Frontal cortex (tissue), 4 donors: Measurements from ENCODE around the gene DCST2. TPM values are rescaled to one million over a fixed set of nuclear protein-coding genes. Genes with fewer than 3 reads are reported as not detected.

Experiments
- DNase-seq, 2 donors: peaks; one replicate each; pipeline ENCODE4 v3.0.0; 2012; ENCODE audit warnings: low spot score in 2 of 2
- FAIRE-seq: peaks from 2 replicates; lab custom pipeline; 2012; peaks lifted over from hg19 to GRCh38; lab: Jason Lieb, UNC
- total RNA-seq: library from RNA; depleted of rRNA; stranded (reverse); fragments of >200 nt; gene quantifications from one replicate; pipeline ENCODE4 v1.2.3, GENCODE V29; 2014
- donor health status: control.
- donor health status: control.
- donor health status: control.

Gene DCST2
- total RNA-seq, 1 donor from 2014 or later, result under 0.01 TPM

GRCh38 chr1:155070721-155071569, 37.4 kb upstream of the DCST2 start:
- peak; percentile 65 to 70 for DNase-seq
- no peak for FAIRE-seq

GRCh38 chr1:155070158-155070621, 36.6 kb upstream of the DCST2 start:
- DNase-seq (no peak), FAIRE-seq (no peak)

GRCh38 chr1:155069551-155070157, 36.1 kb upstream of the DCST2 start:
- DNase-seq, result no peak
- FAIRE-seq, result no peak

- no peak for DNase-seq
- FAIRE-seq, result no peak
These were observed 35.0 kb upstream of the DCST2 start for GRCh38 chr1:155068599-155068998.

- no peak for DNase-seq
- no peak for FAIRE-seq
These were observed 33.2 kb upstream of the DCST2 start for GRCh38 chr1:155066777-155067176.

GRCh38 chr1:155064832-155065429, 31.4 kb upstream of the DCST2 start:
- no peak for DNase-seq
- no peak for FAIRE-seq

GRCh38 chr1:155064111-155064831, 30.7 kb upstream of the DCST2 start:
- FAIRE-seq (no peak), DNase-seq (no peak)

- DNase-seq (peak; percentile 83 to 86), FAIRE-seq (no peak)
These were observed 30.0 kb upstream of the DCST2 start, which contains the start of gene EFNA4 for GRCh38 chr1:155063550-155064110. Gene EFNA4, plus strand, starts transcription at chr1:155063740. Its CDS starts 84 bp downstream, at chr1:155063824.

- DNase-seq, result no peak
- FAIRE-seq, result no peak
These were observed 29.3 kb upstream of the DCST2 start for GRCh38 chr1:155062702-155063411.

GRCh38 chr1:155062151-155062686, 28.6 kb upstream of the DCST2 start:
- FAIRE-seq, result no peak

GRCh38 chr1:155061381-155062150, 28.0 kb upstream of the DCST2 start:
- FAIRE-seq (no peak), DNase-seq (peak; percentile 86 to 89)

More at GRCh38 chr1:155062151-155062686, 28.6 kb upstream of the DCST2 start:
- DNase-seq, result no peak

GRCh38 chr1:155060736-155061135, 27.2 kb upstream of the DCST2 start:
- FAIRE-seq (no peak), DNase-seq (no peak)

GRCh38 chr1:155057788-155058211, 24.2 kb upstream of the DCST2 start:
- FAIRE-seq (no peak), DNase-seq (no peak)

GRCh38 chr1:155057104-155057503, 23.5 kb upstream of the DCST2 start:
- no peak for DNase-seq
- no peak for FAIRE-seq

GRCh38 chr1:155053531-155054105, 20.0 kb upstream of the DCST2 start:
- DNase-seq (no peak), FAIRE-seq (no peak)

- FAIRE-seq (no peak), DNase-seq (peak in 1 of 2 donors; percentile 37)
These were observed 19.1 kb upstream of the DCST2 start for GRCh38 chr1:155052439-155053395.
